HG03439 (cell line): Measurements from ENCODE around the gene DSG4.

ENCODE experiments used
- ATAC-seq: cut with Tn5 transposase; IDR thresholded peaks from one replicate; pipeline ENCODE4 v1.9.1; 2021; ENCODE audit warnings: mild to moderate bottlenecking, moderate library complexity; ENCODE audit not compliant: unreplicated experiment

Gene DSG4

GRCh38 chr18:31446854-31447253 lies 70.3 kb downstream of the DSG4 start:
- no peak for ATAC-seq

- no peak for ATAC-seq
Observed at GRCh38 chr18:31447530-31448191, 71.1 kb downstream of the DSG4 start, which contains the start of gene DSG3. Gene DSG3, plus strand, starts transcription at chr18:31447741. Its CDS starts 137 bp downstream, at chr18:31447878.

- no peak for ATAC-seq
Observed at GRCh38 chr18:31450409-31450808, 73.8 kb downstream of the DSG4 start.

GRCh38 chr18:31451625-31452024 lies 75.0 kb downstream of the DSG4 start:
- ATAC-seq = no peak

- no peak for ATAC-seq
Observed at GRCh38 chr18:31454066-31454708, 77.6 kb downstream of the DSG4 start.
